Caco-2 (cell line): ENCODE data around the gene RASD2. TPM values are rescaled to one million over a fixed set of nuclear protein-coding genes. Genes with fewer than 3 reads are reported as not detected.

Experiments used
- BruUV-seq: library from RNA; stranded (reverse); fragments of 400-500 nt; replicated peaks from 2 replicates; lab custom pipeline; 2021; lab: Mats Ljungman, UMichigan
- CTCF ChIA-PET: fragments of 300-600 bp; sonication (Branson Sonifier 250); formaldehyde crosslinking; loops from one replicate; lab custom pipeline; 2022; ENCODE audit warnings: antibody characterized with exemption; lab: Charles Lee
- POLR2A ChIA-PET: fragments of 300-600 bp; sonication (Branson Sonifier 250); formaldehyde crosslinking; loops from one replicate; lab custom pipeline; 2022; ENCODE audit warnings: antibody characterized with exemption; lab: Charles Lee
- DNase-seq, 2 experiments: peaks; one replicate each; pipeline versions ENCODE4 v3.0.0 to v3.0.0-alpha.2; 2020 to 2022
- H3K27me3 ChIP-seq: replicated peaks from 2 replicates; pipeline ENCODE4 v1.6.0; 2011; ENCODE audit warnings: low read length; ENCODE audit not compliant: control insufficient read depth, insufficient read depth
- H3K36me3 ChIP-seq: 2 replicates; pipeline ENCODE4 v1.5.1; 2011; ENCODE audit warnings: low read length; ENCODE audit not compliant: control insufficient read depth, insufficient read depth
- H3K4me1 ChIP-seq: fragments of 250-450 bp; sonication (Bioruptor Pico); 2 replicates; pipeline ENCODE4 v1.5.1; 2020; ENCODE audit warnings: mild to moderate bottlenecking
- H3K4me3 ChIP-seq: 2 replicates; pipeline ENCODE4 v1.5.1; 2011; ENCODE audit warnings: low read depth, mild to moderate bottlenecking, control low read depth, low read length
- H3K9me3 ChIP-seq: fragments of 250-450 bp; sonication (Bioruptor Pico); 2 replicates; pipeline ENCODE4 v1.5.1; 2020; ENCODE audit warnings: mild to moderate bottlenecking, moderate library complexity
- H3K27ac Mint-ChIP-seq: one replicate; pipeline ENCODE4 v1.8.0; 2022; ENCODE audit warnings: mixed read lengths; ENCODE audit not compliant: unreplicated experiment
- H3K27me3 Mint-ChIP-seq: one replicate; pipeline ENCODE4 v1.8.0; 2022; ENCODE audit warnings: mixed read lengths; ENCODE audit not compliant: insufficient read depth, unreplicated experiment
- H3K36me3 Mint-ChIP-seq: one replicate; pipeline ENCODE4 v1.8.0; 2022; ENCODE audit warnings: mild to moderate bottlenecking, mixed read lengths; ENCODE audit not compliant: insufficient read depth, unreplicated experiment
- H3K4me1 Mint-ChIP-seq: one replicate; pipeline ENCODE4 v1.8.0; 2022; ENCODE audit warnings: low read depth, mixed read lengths; ENCODE audit not compliant: unreplicated experiment
- H3K4me3 Mint-ChIP-seq: one replicate; pipeline ENCODE4 v1.8.0; 2022; ENCODE audit warnings: mild to moderate bottlenecking, moderate library complexity, mixed read lengths; ENCODE audit not compliant: unreplicated experiment
- H3K9me3 Mint-ChIP-seq: one replicate; pipeline ENCODE4 v1.8.0; 2022; ENCODE audit warnings: mixed read lengths; ENCODE audit not compliant: unreplicated experiment
- intact Hi-C: fragments of 100-400 bp; cut with micrococcal nuclease; formaldehyde crosslinking; loops from one replicate; pipeline ENCODE4 v1.10.0; 2022; ENCODE audit not compliant: unreplicated experiment
- total RNA-seq: library from RNA; stranded (reverse); gene quantifications from 2 replicates; pipeline ENCODE4 v1.2.3, GENCODE V29; 2022
- TF ChIP-seq, protein P1 (sequence below), 2 experiments: fragments of 200-600 bp in 1 of 2; IDR thresholded peaks; 1 replicate in 1 of 2; 2 replicates in 1 of 2; pipeline versions ENCODE4 v1.5.1 to v1.8.0; 2011 to 2022; ENCODE audit warnings: antibody characterized with exemption in 1 of 2, control low read depth in 1 of 2, inconsistent platforms in 1 of 2, low read depth in 1 of 2, low read length in 1 of 2, mild to moderate bottlenecking in 1 of 2, moderate library complexity in 1 of 2; ENCODE audit not compliant: insufficient read depth in 1 of 2, severe bottlenecking in 1 of 2, unreplicated experiment in 1 of 2

The RASD2 gene
- total RNA-seq, 1 experiment from 2014 or later: 0.09 TPM

DNA sequence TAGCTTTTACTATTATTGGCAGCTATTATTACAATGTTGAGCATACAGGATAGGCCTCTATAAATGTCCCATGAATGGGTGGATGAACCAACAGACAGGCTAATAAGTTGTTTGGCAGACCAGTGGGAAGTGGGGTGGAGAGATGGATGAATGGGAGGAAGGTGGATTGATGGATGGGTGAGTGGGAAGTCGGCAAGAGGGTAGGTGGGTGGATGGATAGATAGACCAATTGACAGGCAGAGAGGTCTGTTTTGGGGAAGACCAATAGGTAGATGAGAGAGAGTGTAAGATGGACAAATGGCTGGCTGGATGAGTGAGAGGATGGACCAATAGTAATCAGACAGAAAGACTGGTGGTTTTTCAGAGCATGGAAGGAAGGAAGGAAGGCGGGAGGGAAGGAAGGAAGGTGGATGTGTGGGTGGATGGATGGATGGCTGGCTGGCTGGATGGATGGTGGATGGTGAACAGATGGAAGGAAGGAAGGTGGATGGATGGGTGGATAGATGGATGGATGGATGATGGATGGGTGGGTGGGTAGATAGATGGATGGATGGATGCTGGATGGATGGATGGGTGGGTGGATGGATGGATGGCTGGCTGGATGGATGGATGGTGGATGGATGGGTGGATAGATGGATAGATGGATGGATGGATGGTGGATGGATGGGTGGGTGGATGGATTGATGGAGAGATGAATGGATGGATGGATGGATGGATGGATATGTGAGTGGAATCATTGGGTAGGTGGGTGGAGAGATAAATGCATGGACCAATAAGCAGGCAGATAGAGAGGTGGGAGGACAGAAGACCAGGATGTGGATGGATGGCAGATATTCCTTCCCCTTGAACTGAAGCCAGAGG lies 37.4 kb downstream of the RASD2 start:
- no peak overlapping the region for H3K4me3 ChIP-seq
- H3K4me3 Mint-ChIP-seq: no peak overlapping the region
- DNase-seq: no peak
- no peaks in the 10 kb centered on the region for H3K27me3 ChIP-seq
- H3K27me3 Mint-ChIP-seq: no peaks in the 10 kb centered on the region
- no peaks in the 10 kb centered on the region for H3K36me3 ChIP-seq
- no peaks in the 10 kb centered on the region for H3K4me1 Mint-ChIP-seq
- H3K9me3 ChIP-seq: no peaks in the 10 kb centered on the region
- intact Hi-C loops: no loop called here
- no peaks in the 10 kb centered on the region for H3K36me3 Mint-ChIP-seq
- no TSS peak for BruUV-seq
- H3K4me1 ChIP-seq: no peaks in the 10 kb centered on the region
- TF ChIP-seq, protein P1, sequence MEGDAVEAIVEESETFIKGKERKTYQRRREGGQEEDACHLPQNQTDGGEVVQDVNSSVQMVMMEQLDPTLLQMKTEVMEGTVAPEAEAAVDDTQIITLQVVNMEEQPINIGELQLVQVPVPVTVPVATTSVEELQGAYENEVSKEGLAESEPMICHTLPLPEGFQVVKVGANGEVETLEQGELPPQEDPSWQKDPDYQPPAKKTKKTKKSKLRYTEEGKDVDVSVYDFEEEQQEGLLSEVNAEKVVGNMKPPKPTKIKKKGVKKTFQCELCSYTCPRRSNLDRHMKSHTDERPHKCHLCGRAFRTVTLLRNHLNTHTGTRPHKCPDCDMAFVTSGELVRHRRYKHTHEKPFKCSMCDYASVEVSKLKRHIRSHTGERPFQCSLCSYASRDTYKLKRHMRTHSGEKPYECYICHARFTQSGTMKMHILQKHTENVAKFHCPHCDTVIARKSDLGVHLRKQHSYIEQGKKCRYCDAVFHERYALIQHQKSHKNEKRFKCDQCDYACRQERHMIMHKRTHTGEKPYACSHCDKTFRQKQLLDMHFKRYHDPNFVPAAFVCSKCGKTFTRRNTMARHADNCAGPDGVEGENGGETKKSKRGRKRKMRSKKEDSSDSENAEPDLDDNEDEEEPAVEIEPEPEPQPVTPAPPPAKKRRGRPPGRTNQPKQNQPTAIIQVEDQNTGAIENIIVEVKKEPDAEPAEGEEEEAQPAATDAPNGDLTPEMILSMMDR (IDR thresholded peaks at IDR 0.05; ENCODE audit: insufficient read depth in 1 of 2, low read depth in 1 of 2, low read length in 1 of 2, severe bottlenecking in 1 of 2, unreplicated experiment in 1 of 2): no peak
- H3K27ac Mint-ChIP-seq: no peak overlapping the region
- ChIA-PET POLR2A (no interaction called here), CTCF (no interaction called here)
- no peaks in the 10 kb centered on the region for H3K9me3 Mint-ChIP-seq

DNA sequence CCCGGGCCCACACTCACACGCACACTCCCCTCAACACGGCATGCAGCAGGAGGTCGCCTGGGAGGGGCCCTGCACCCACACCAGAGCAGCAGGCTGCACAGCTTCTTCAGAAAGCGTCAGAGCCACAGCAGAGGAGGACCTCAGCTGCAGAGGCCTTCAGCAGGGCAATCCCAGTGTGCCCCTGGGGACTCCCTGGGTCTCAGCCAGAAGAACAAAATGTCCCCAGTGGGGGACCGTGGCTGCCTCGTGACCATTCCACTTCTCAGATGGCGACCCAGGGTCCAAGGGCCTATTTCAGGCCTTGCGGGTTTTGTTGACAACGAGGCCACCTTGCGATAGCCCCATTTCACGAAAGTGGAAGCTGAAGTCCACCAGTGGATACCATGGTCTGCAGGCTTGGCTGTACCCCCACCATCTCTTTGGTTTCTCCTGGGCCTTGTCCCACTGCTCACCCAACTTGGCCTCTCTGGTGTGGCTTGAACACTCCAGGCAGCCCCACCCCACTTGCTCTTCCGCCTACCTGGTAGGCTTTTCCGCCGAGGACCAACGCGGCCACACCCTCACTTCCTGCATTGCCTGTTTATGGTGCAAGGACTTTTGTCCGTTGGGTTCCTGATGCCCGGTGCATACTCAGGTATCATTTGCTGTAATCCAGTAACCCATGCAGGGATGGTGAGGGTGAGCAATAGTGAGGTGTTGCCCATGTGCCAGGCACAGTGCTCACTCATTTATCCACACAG lies 38.4 kb downstream of the RASD2 start:
- BruUV-seq: no TSS peak
- TF ChIP-seq, protein P1 (IDR thresholded peaks at IDR 0.05; ENCODE audit: insufficient read depth in 1 of 2, low read depth in 1 of 2, low read length in 1 of 2, severe bottlenecking in 1 of 2, unreplicated experiment in 1 of 2): no peak
- H3K9me3 ChIP-seq: no peaks in the 10 kb centered on the region
- no peaks in the 10 kb centered on the region for H3K9me3 Mint-ChIP-seq
- intact Hi-C loops: no loop called here
- H3K27ac Mint-ChIP-seq: no peak overlapping the region
- no peak overlapping the region for H3K4me3 ChIP-seq
- H3K4me3 Mint-ChIP-seq: no peak overlapping the region
- ChIA-PET POLR2A (no interaction called here), CTCF (no interaction called here)
- H3K36me3 Mint-ChIP-seq: no peaks in the 10 kb centered on the region
- H3K36me3 ChIP-seq: no peaks in the 10 kb centered on the region
- H3K4me1 ChIP-seq: no peaks in the 10 kb centered on the region
- peaks cover 4% of the 10 kb centered on the region for H3K4me1 Mint-ChIP-seq
- no peaks in the 10 kb centered on the region for H3K27me3 Mint-ChIP-seq
- H3K27me3 ChIP-seq: no peaks in the 10 kb centered on the region
- no peak for DNase-seq

DNA sequence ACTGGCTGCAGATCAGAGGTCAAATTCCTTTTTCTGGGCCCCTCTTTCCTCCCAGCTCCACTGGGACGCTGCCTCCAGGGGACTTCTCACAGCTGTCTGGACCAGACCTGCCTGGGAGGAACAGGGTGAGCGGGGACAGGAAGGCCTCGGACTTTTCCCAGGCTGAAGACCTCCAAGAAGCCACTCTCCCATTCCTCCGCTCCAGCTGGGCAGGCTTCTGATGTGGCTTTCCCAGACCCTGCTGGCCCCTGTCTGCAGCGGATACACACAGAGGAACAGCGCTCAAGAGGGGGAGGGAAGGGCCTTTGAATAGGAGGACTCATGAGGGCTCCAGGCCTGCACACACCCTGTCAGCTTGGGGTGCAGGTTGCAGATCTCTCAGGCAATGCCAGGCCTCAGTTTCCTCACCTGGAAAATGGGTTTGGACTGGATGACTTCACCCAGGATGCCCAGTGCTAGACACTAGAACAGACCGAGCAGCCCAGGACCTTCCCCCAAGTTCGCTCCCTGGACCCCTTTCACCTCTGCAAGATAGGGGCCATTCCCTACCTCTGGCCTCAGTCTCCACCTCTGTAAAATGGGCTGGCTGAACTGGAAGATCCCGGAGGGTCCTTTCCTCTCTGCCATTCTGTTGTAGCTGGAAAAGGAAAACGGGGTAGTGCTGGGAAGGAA lies 39.9 kb downstream of the RASD2 start:
- Mint-ChIP-seq H3K4me1 (peaks cover 4% of the 10 kb centered on the region), H3K27ac (no peak overlapping the region), H3K36me3 (no peaks in the 10 kb centered on the region), H3K9me3 (no peaks in the 10 kb centered on the region), H3K27me3 (no peaks in the 10 kb centered on the region), H3K4me3 (no peak overlapping the region)
- H3K9me3 ChIP-seq: no peaks in the 10 kb centered on the region
- CTCF ChIA-PET: interaction anchor here (1.1 kb wide), 1 partner anchor 149 kb away, joined by 4 read pairs; no protein-coding TSS in a partner anchor
- intact Hi-C loops: loop anchor here (5.0 kb wide), 1 partner anchor 43 kb away; no protein-coding TSS in a partner anchor
- TF ChIP-seq, protein P1 (IDR thresholded peaks at IDR 0.05; ENCODE audit: insufficient read depth in 1 of 2, low read depth in 1 of 2, low read length in 1 of 2, severe bottlenecking in 1 of 2, unreplicated experiment in 1 of 2): no peak
- H3K4me1 ChIP-seq: no peaks in the 10 kb centered on the region
- no peak overlapping the region for H3K4me3 ChIP-seq
- no peaks in the 10 kb centered on the region for H3K27me3 ChIP-seq
- BruUV-seq: no TSS peak
- no peak for DNase-seq
- no peaks in the 10 kb centered on the region for H3K36me3 ChIP-seq
- POLR2A ChIA-PET: no interaction called here
